Measurements from ENCODE around the gene SCIN. TPM values are rescaled to one million over a fixed set of nuclear protein-coding genes. Genes with fewer than 3 reads are reported as not detected.

SCIN gene
- total RNA-seq: not detected

DNA sequence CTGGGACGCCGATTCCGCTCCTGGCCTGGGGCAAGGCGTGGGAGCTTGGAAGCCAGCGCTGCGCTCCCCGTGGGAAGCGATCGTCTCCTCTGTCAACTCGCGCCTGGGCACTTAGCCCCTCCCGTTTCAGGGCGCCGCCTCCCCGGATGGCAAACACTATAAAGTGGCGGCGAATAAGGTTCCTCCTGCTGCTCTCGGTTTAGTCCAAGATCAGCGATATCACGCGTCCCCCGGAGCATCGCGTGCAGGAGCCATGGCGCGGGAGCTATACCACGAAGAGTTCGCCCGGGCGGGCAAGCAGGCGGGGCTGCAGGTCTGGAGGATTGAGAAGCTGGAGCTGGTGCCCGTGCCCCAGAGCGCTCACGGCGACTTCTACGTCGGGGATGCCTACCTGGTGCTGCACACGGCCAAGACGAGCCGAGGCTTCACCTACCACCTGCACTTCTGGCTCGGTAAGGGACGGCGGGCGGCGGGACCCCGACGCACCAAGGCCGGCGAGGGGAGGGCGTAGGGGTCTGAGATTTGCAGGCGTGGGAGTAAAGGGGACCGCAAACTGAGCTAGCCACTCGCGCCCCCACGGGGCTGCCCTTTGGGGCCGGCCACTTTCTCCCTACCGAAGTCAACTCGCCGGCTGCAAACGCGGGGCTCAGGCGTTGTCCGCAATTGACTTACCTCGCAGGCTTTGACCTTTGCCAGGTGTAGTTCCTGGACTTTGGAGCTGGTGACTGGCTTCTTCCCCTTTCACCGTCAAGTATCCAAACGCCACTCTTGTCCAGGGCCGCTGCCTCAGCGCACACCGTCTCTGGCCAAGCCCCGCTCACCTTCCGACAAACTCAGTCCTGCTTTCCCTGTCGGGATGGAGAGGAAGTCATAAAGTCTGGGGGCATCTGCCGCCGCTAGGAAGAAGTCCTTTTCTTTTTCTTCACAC lies at the start of gene SCIN:
Gene SCIN (plus strand): TSS at position 187 of the 928 bp plus-strand sequence. CDS start 67 bp downstream, at position 254.

GRCh38 chr7:12686891-12687717 lies 116.6 kb downstream of the SCIN start, which contains the start of gene ARL4A:
TSS of gene ARL4A (plus strand) at chr7:12687633. CDS start at chr7:12688255, 622 bp downstream.

Other genes starting within 250 kb of the SCIN start
- gene VWDE, start 166.9 kb upstream of the SCIN start, total RNA-seq: 1 to 10 TPM; 2.5 to 3.1 TPM
- gene ARL4A, start 116.9 kb downstream of the SCIN start, total RNA-seq: 10 to 100 TPM; 12.2 to 13.2 TPM

Data from activated naive CD4-positive, alpha-beta T cell treated with anti-CD3 and anti-CD28 coated beads, Interleukin-2, amount 10 ng/mL, durations not matched to agents 5 hours and 36 hours (primary cell).